Limb (tissue), 2 donors: ENCODE measurements around the gene TGM2.

Experiments used
- DNase-seq, 2 donors: peaks; one replicate each; pipeline ENCODE4 v3.0.0-alpha.2; 2016; ENCODE audit errors: extremely low spot score in 2 of 2

Gene TGM2

DNA sequence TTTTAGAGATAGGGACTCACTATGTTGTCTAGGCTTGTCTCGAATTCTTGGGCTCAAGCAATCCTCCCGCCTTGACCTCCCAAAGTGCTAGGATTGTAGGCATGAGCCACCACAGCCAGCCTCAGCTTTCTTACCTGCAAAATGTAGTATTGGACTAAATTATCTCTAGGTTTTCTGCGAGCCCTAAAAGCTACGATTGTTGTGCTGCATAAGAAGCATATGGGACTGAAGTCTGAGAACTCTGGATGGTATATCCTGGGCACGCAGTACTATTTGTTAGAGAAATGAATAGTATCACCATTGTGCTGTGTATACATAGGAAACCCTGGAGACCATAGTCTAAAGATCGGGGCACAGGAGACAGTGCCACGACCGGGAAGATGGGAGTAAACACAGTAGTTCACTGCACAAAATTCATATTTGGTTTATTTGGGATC is 71.4 kb downstream of the TGM2 start:
- no peak for DNase-seq

GRCh38 chr20:38092915-38093314 is 72.2 kb downstream of the TGM2 start:
- no peak for DNase-seq

DNA sequence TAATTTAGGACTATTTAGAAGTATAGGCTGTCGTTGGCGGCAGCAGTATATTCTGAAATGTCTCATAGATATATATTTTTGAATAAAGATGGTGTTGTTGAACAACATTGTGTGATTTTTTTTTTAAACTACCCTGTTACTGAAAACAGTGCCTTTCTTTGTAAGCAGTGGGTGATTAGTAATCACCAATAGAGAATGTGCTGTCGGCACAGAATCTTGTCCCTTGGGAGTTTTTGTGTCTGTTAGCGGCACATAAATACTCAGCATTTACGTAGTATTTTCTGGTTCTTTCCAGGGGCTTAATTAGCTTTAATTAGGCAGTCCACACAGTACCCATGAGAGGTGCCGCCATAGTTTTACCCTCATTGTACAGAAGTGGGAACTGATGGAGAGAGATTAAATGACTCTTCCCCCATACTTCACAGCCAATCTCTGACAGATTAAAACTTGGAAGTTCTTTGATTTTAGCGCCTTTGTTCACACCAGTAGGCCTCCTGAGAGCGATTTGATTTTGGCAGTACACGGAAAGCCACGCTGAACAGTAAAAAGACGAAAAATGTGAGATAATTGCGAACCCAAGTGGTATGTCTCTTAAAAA is 72.7 kb downstream of the TGM2 start:
- no peak for DNase-seq

GRCh38 chr20:38091441-38092216 is 73.4 kb downstream of the TGM2 start:
- no peak for DNase-seq

DNA sequence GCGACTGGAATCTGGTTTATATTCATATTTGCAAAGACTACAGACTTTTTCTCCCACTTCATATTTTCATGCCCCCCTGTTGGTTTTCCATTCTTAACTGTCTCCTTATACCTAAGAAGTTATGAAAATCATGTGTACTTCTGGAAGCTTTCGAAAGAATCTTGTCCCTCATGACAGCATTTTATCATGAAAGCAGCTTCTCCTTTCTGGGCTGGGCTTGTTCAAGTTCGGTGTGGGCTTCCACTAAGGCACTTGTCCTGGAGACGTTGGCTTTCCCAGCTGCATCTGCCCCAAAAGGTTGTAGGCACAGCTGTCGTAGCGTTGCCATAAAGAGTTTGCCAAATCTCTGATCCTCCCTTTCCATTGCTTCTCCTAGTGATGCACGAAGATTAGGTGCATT is 75.0 kb downstream of the TGM2 start:
- DNase-seq = no peak

GRCh38 chr20:38089500-38089899 is 75.6 kb downstream of the TGM2 start:
- DNase-seq = no peak

- DNase-seq = no peak
These were observed 80.0 kb downstream of the TGM2 start for GRCh38 chr20:38085026-38085425.

DNA sequence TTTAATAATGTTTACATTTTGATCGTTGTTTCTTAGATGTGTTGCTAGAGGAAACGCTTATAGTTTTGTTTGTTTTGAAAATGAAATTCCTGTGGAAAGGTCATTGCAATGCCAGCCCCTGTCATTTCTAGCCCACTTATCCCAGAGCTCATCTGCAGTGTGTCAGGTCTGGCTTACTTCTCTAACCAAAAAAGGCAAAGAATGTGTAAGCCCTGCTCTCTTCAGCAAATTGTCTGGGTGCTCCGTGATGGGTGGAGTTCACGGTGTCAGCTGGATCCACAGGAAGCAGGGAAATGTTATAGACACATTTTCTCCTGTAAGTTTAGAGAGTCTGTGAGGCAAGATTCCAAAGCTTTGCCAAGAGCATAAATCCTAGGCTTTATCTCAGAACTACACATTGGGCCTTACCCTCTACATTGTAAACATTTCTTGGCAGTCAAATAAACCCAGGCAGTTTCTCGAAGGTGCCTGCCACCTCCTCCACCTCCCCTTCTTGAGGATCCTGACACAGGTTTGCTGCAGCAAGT is 80.6 kb downstream of the TGM2 start:
- DNase-seq = no peak

GRCh38 chr20:38083338-38084048 is 81.6 kb downstream of the TGM2 start:
- no peak for DNase-seq

GRCh38 chr20:38082894-38083293 is 82.2 kb downstream of the TGM2 start:
- DNase-seq = no peak

- DNase-seq = no peak
These were observed 83.5 kb downstream of the TGM2 start for GRCh38 chr20:38081575-38081974.

GRCh38 chr20:38079353-38079752 is 85.7 kb downstream of the TGM2 start:
- DNase-seq = no peak

DNA sequence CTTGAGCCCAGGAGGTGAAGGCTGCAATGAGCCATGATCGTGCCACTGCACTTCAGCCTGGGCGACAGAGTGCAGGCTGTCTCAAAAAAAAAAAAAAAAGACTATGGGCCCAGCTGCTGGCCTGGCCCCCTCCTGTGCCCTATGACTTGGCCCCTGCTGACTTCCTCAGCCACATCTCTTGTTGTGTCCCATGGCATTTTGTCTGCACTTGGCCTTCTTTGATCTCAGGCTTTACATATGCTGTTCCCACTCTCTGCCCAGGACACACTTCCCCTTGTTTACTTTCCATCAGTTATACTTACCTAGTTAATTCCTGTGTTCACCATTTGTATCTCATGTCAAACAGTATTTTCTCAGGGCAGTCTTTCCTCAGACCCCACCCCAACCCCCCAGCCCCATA is 87.0 kb downstream of the TGM2 start:
- no peak for DNase-seq
